HG02610 (cell line): Measurements from ENCODE around the gene TMEM69.
"Not testable (repeated sequence)": the region's sequence is repeated elsewhere in the genome, so short reads cannot be mapped to it uniquely, and the experiment has no call there.

Experiments used
- ATAC-seq: cut with Tn5 transposase; IDR thresholded peaks from one replicate; pipeline ENCODE4 v1.9.1; 2021; ENCODE audit warnings: mild to moderate bottlenecking, moderate library complexity; ENCODE audit not compliant: unreplicated experiment

Gene TMEM69

GRCh38 chr1:45687754-45688740, at the start of gene TMEM69:
Gene TMEM69, plus strand, starts transcription at chr1:45688181. Its CDS starts 2,888 bp downstream, at chr1:45691069.
- no peak for ATAC-seq

GRCh38 chr1:45640293-45640692, 47.7 kb upstream of the TMEM69 start:
- ATAC-seq = no peak

GRCh38 chr1:45643321-45643720, 44.7 kb upstream of the TMEM69 start:
- ATAC-seq = no peak

- ATAC-seq = no peak
Observed at GRCh38 chr1:45643978-45644377, 44.0 kb upstream of the TMEM69 start.

- ATAC-seq = no peak
Observed at GRCh38 chr1:45644661-45645060, 43.3 kb upstream of the TMEM69 start.

- no peak for ATAC-seq
Observed at GRCh38 chr1:45647248-45648021, 40.5 kb upstream of the TMEM69 start.

GRCh38 chr1:45654540-45655280, 33.3 kb upstream of the TMEM69 start:
- ATAC-seq = no peak

- ATAC-seq = no peak
Observed at GRCh38 chr1:45656573-45657226, 31.3 kb upstream of the TMEM69 start.

- ATAC-seq = no peak
Observed at GRCh38 chr1:45658171-45658570, 29.8 kb upstream of the TMEM69 start.

GRCh38 chr1:45659222-45659621, 28.8 kb upstream of the TMEM69 start:
- no peak for ATAC-seq

GRCh38 chr1:45660336-45660735, 27.6 kb upstream of the TMEM69 start:
- ATAC-seq = no peak

- no peak for ATAC-seq
Observed at GRCh38 chr1:45666836-45667235, 21.1 kb upstream of the TMEM69 start.

GRCh38 chr1:45667321-45668111, 20.5 kb upstream of the TMEM69 start:
- ATAC-seq = no peak

- ATAC-seq = no peak
Observed at GRCh38 chr1:45668526-45668925, 19.5 kb upstream of the TMEM69 start.

- ATAC-seq = no peak
Observed at GRCh38 chr1:45669379-45669778, 18.6 kb upstream of the TMEM69 start.

- no peak for ATAC-seq
Observed at GRCh38 chr1:45669859-45670655, 17.9 kb upstream of the TMEM69 start.

GRCh38 chr1:45673956-45674355, 14.0 kb upstream of the TMEM69 start:
- no peak for ATAC-seq

- no peak for ATAC-seq
Observed at GRCh38 chr1:45674478-45674877, 13.5 kb upstream of the TMEM69 start.

GRCh38 chr1:45676553-45676952, 11.4 kb upstream of the TMEM69 start:
- not testable (repeated sequence) for ATAC-seq
